IMR-90 (cell line): Measurements from ENCODE around the gene HAX1. TPM values are rescaled to one million over a fixed set of nuclear protein-coding genes. Genes with fewer than 3 reads are reported as not detected.
"Not testable (repeated sequence)": the region's sequence is repeated elsewhere in the genome, so short reads cannot be mapped to it uniquely, and the experiment has no call there.

ENCODE experiments used
- ATAC-seq: fragments of 200-7000 bp; cut with Tn5 transposase; 2 replicates; pipeline ENCODE4 v1.9.1; 2020; ENCODE audit warnings: low read depth, mild to moderate bottlenecking, moderate library complexity
- BruUV-seq: library from RNA; stranded (reverse); fragments of 400-500 nt; replicated peaks from 2 replicates; lab custom pipeline; 2021; lab: Mats Ljungman, UMichigan
- CTCF ChIA-PET: fragments of 300-600 bp; formaldehyde crosslinking; extraction: SDS; loops from one replicate; lab custom pipeline; 2021; ENCODE audit warnings: antibody characterized with exemption; lab: Yijun Ruan, JAX
- POLR2A ChIA-PET: fragments of 300-600 bp; sonication (Branson Sonifier 250); formaldehyde crosslinking; loops from one replicate; lab custom pipeline; 2022; ENCODE audit warnings: antibody characterized with exemption; ENCODE audit not compliant: unreplicated experiment; lab: Charles Lee
- DNase-seq: peaks from one replicate; pipeline ENCODE4 v3.0.0; 2013
- H2AFZ ChIP-seq: replicated peaks from 2 replicates; pipeline ENCODE3; 2013; ENCODE audit warnings: low read length, mild to moderate bottlenecking; ENCODE audit not compliant: poor library complexity
- H2AK5ac ChIP-seq: 2 replicates; pipeline ENCODE4 v1.6.1; 2013; ENCODE audit warnings: low read depth, low read length, inconsistent platforms
- H2AK9ac ChIP-seq: replicated peaks from 2 replicates; pipeline ENCODE3; 2013; ENCODE audit warnings: mild to moderate bottlenecking, low read depth, low read length, moderate library complexity; ENCODE audit not compliant: poor library complexity
- H2BK120ac ChIP-seq: 2 replicates; pipeline ENCODE4 v1.6.1; 2013; ENCODE audit warnings: low read depth, low read length, inconsistent platforms
- H2BK15ac ChIP-seq: 3 replicates; pipeline ENCODE4 v1.6.1; 2013; ENCODE audit warnings: low read depth, low read length, inconsistent platforms
- H2BK20ac ChIP-seq: 2 replicates; pipeline ENCODE4 v1.6.1; 2013; ENCODE audit warnings: low read depth, mild to moderate bottlenecking, inconsistent platforms, low read length, moderate library complexity
- H2BK5ac ChIP-seq: 2 replicates; pipeline ENCODE4 v1.6.1; 2013; ENCODE audit warnings: mild to moderate bottlenecking, low read depth, low read length, inconsistent platforms; ENCODE audit not compliant: poor library complexity, severe bottlenecking
- H3K14ac ChIP-seq: replicated peaks from 2 replicates; pipeline ENCODE4 v1.6.1; 2013; ENCODE audit warnings: low read depth, low read length, inconsistent platforms
- H3K18ac ChIP-seq: 2 replicates; pipeline ENCODE4 v1.6.1; 2013; ENCODE audit warnings: low read depth, low read length, control low read depth
- H3K23ac ChIP-seq: 2 replicates; pipeline ENCODE4 v1.6.1; 2013; ENCODE audit warnings: low read depth, low read length, inconsistent platforms
- H3K27ac ChIP-seq: 2 replicates; pipeline ENCODE4 v1.5.1; 2013; ENCODE audit warnings: mild to moderate bottlenecking, control low read depth, low read length; ENCODE audit not compliant: insufficient read depth
- H3K27me3 ChIP-seq: 2 replicates; pipeline ENCODE4 v1.6.1; 2013; ENCODE audit warnings: low read length; ENCODE audit not compliant: control insufficient read depth, insufficient read depth
- H3K36me3 ChIP-seq: 2 replicates; pipeline ENCODE4 v1.6.1; 2013; ENCODE audit warnings: low read length, mixed read lengths; ENCODE audit not compliant: control insufficient read depth, insufficient read depth
- H3K4ac ChIP-seq: 2 replicates; pipeline ENCODE4 v1.6.1; 2013; ENCODE audit warnings: low read depth, low read length, inconsistent platforms
- H3K4me1 ChIP-seq: 2 replicates; pipeline ENCODE4 v1.6.1; 2013; ENCODE audit warnings: low read length, mixed read lengths; ENCODE audit not compliant: control insufficient read depth, insufficient read depth
- H3K4me2 ChIP-seq: 2 replicates; pipeline ENCODE4 v1.6.1; 2013; ENCODE audit warnings: low read depth, mild to moderate bottlenecking, control low read depth, low read length, moderate library complexity
- H3K4me3 ChIP-seq: 2 replicates; pipeline ENCODE4 v1.5.1; 2013; ENCODE audit warnings: low read depth, mild to moderate bottlenecking, control low read depth, low read length, moderate library complexity; ENCODE audit not compliant: insufficient read depth
- H3K56ac ChIP-seq: 2 replicates; pipeline ENCODE4 v1.6.1; 2013; ENCODE audit warnings: low read length, inconsistent platforms; ENCODE audit not compliant: insufficient read depth; ENCODE audit errors: extremely low read depth
- H3K79me1 ChIP-seq, 2 experiments: 2 replicates each; pipeline ENCODE4 v1.6.1; 2013; ENCODE audit warnings: low read length in 2 of 2, inconsistent platforms in 1 of 2, low read depth in 1 of 2
- H3K9ac ChIP-seq: 2 replicates; pipeline ENCODE4 v1.6.1; 2013; ENCODE audit warnings: low read depth, low read length, control low read depth
- H3K9me1 ChIP-seq: 2 replicates; pipeline ENCODE4 v1.6.1; 2013; ENCODE audit warnings: low read length, inconsistent platforms; ENCODE audit not compliant: insufficient read depth
- H3K9me3 ChIP-seq: 2 replicates; pipeline ENCODE4 v1.6.1; 2013; ENCODE audit warnings: low read length; ENCODE audit not compliant: control insufficient read depth, insufficient read depth
- H4K20me1 ChIP-seq: 2 replicates; pipeline ENCODE4 v1.6.1; 2013; ENCODE audit warnings: low read length, inconsistent platforms; ENCODE audit not compliant: insufficient read depth
- H4K5ac ChIP-seq: 2 replicates; pipeline ENCODE4 v1.6.1; 2013; ENCODE audit warnings: mild to moderate bottlenecking, low read depth, low read length, control low read depth
- H4K8ac ChIP-seq, 2 experiments: 2 replicates each; pipeline ENCODE4 v1.6.1; 2013; ENCODE audit warnings: low read depth in 2 of 2, low read length in 2 of 2, control low read depth in 1 of 2, inconsistent platforms in 1 of 2
- H4K91ac ChIP-seq: 2 replicates; pipeline ENCODE4 v1.6.1; 2013; ENCODE audit warnings: low read depth, low read length, inconsistent platforms; ENCODE audit not compliant: insufficient read depth
- CEBPB ChIP-seq: IDR thresholded peaks from 2 replicates; pipeline ENCODE4 v1.6.1; 2012; ENCODE audit warnings: low read depth, low read length, improper control_type of control experiment
- MAFK ChIP-seq: IDR thresholded peaks from 2 replicates; pipeline ENCODE4 v1.6.1; 2012; ENCODE audit warnings: low read depth, low read length, improper control_type of control experiment
- MXI1 ChIP-seq: IDR thresholded peaks from 2 replicates; pipeline ENCODE4 v1.6.1; 2012; ENCODE audit warnings: low read depth, mild to moderate bottlenecking, low read length, moderate library complexity, borderline replicate concordance
- NFE2L2 ChIP-seq: fragments of 150-350 bp; IDR thresholded peaks from 2 replicates; pipeline ENCODE4 v1.6.1; 2016; ENCODE audit warnings: low read depth, mild to moderate bottlenecking, low read length
- POLR2A ChIP-seq: IDR thresholded peaks from 2 replicates; pipeline ENCODE4 v1.6.1; 2012; ENCODE audit warnings: mild to moderate bottlenecking, low read depth, low read length
- RAD21 ChIP-seq: IDR thresholded peaks from 2 replicates; pipeline ENCODE4 v1.6.1; 2012; ENCODE audit warnings: low read length, improper control_type of control experiment
- RCOR1 ChIP-seq: IDR thresholded peaks from 2 replicates; pipeline ENCODE4 v1.6.1; 2012; ENCODE audit warnings: mild to moderate bottlenecking, low read length, improper control_type of control experiment; ENCODE audit not compliant: insufficient replicate concordance
- RFX5 ChIP-seq: IDR thresholded peaks from 2 replicates; pipeline ENCODE4 v1.8.0; 2012; ENCODE audit warnings: low read depth, mild to moderate bottlenecking, low read length, moderate library complexity
- WGBS, 2 experiments: methylation state at CpG; one replicate each; pipeline versions ENCODE4 v1.1.5 to v1.1.7; 2013; ENCODE audit warnings: missing lambda C conversion rate in 2 of 2; ENCODE audit not compliant: insufficient read length in 1 of 2; ENCODE audit errors: extremely low coverage in 2 of 2; 5-methylcytosine and 5-hydroxymethylcytosine counted together
- dilution Hi-C: fragments of 300-500 bp; cut with HindIII; formaldehyde crosslinking; loops from one replicate; pipeline ENCODE4 v1.14.3; 2018; ENCODE audit warnings: low sequenced_read_pairs; ENCODE audit not compliant: unreplicated experiment
- in situ Hi-C: fragments of 300-500 bp; cut with MboI; formaldehyde crosslinking; loops from 3 replicates; pipeline ENCODE4 v1.14.3; 2019; ENCODE audit warnings: low sequenced_read_pairs, inconsistent platforms, mixed read lengths
- intact Hi-C: fragments of 100-400 bp; cut with micrococcal nuclease; formaldehyde crosslinking; loops from 2 replicates; pipeline ENCODE4 v1.10.0; 2022
- polyA plus RNA-seq, 3 experiments: library from polyadenylated mRNA; depleted of rRNA; stranded (reverse); fragments of >200 nt; gene quantifications; 2 replicates each; pipeline ENCODE4 v1.2.3, GENCODE V29; 2012; ENCODE audit warnings: low replicate concordance in 1 of 3
- total RNA-seq: library from RNA; depleted of rRNA; stranded (reverse); fragments of >200 nt; gene quantifications from 2 replicates; pipeline ENCODE4 v1.2.3, GENCODE V29; 2012

Gene HAX1
- total and polyA plus RNA-seq, 2 of the 4 experiments (the other 2 are of a cell fraction) = 117 to 146 TPM

GRCh38 chr1:154306151-154306550 lies 33.7 kb downstream of the HAX1 start:
- ATAC-seq = peak; percentile 49
- Histone ChIP-seq H3K23ac (no peak overlapping the region), H3K79me1 (no peaks in the 10 kb centered on the region), H3K9me3 (no peaks in the 10 kb centered on the region), H2BK20ac (no peak overlapping the region), H3K9me1 (no peaks in the 10 kb centered on the region), H2AK9ac (no peak overlapping the region), H3K27ac (no peak overlapping the region), H2AFZ (no peak overlapping the region), H2AK5ac (no peak overlapping the region), H2BK15ac (no peak overlapping the region), H3K4me2 (no peak overlapping the region), H3K27me3 (peaks cover 4% of the 10 kb centered on the region), H2BK5ac (no peak overlapping the region), H4K20me1 (no peaks in the 10 kb centered on the region), H3K4me1 (no peaks in the 10 kb centered on the region), H4K5ac (no peak overlapping the region), H3K18ac (no peak overlapping the region), H3K4me3 (no peak overlapping the region), H3K9ac (no peak overlapping the region), H4K8ac (no peak overlapping the region), H3K4ac (no peak overlapping the region), H3K14ac (no peak overlapping the region), H3K36me3 (no peaks in the 10 kb centered on the region), H4K91ac (no peak overlapping the region), H2BK120ac (no peak overlapping the region), H3K56ac (no peak overlapping the region)
- intact Hi-C loops = no loop called here
- WGBS, 2 experiments = no CpG with 5 or more reads among the region's 3 CpGs
- dilution Hi-C loops = no loop called here
- ChIA-PET CTCF (interaction anchor here (0.7 to 1.8 kb wide), 2 partner anchors 19 to 29 kb away, joined by 3 to 6 read pairs; partner anchors contain the start of gene ATP8B2), POLR2A (no interaction called here)
- BruUV-seq = no TSS peak
- in situ Hi-C loops = no loop called here
- DNase-seq = peak; percentile 31
- TF ChIP-seq RFX5 (no peak), MXI1 (no peak), CEBPB (no peak), MAFK (no peak), NFE2L2 (no peak), RCOR1 (no peak), RAD21 (no peak), POLR2A (no peak)

- H2BK15ac ChIP-seq, H3K79me1 ChIP-seq, H2AK9ac ChIP-seq, H3K9me1 ChIP-seq, H3K4ac ChIP-seq, dilution Hi-C loops, POLR2A ChIA-PET, DNase-seq, H3K9me3 ChIP-seq, H3K56ac ChIP-seq, H4K91ac ChIP-seq, BruUV-seq, H2BK120ac ChIP-seq, H2BK20ac ChIP-seq, H4K20me1 ChIP-seq, H3K23ac ChIP-seq, H3K4me3 ChIP-seq, H3K27ac ChIP-seq, H3K14ac ChIP-seq, intact Hi-C loops, H4K8ac ChIP-seq, H2BK5ac ChIP-seq, H3K27me3 ChIP-seq, ATAC-seq, H3K18ac ChIP-seq, in situ Hi-C loops, H3K36me3 ChIP-seq, H4K5ac ChIP-seq, H3K4me1 ChIP-seq, H3K4me2 ChIP-seq, H2AFZ ChIP-seq, H3K9ac ChIP-seq, H2AK5ac ChIP-seq: not testable (repeated sequence)
- CTCF ChIA-PET = interaction anchor here (0.7 kb wide), 1 partner anchor 27 kb away, joined by 3 read pairs; no protein-coding TSS in a partner anchor
- 30% methylated on average over 2 of the region's 4 CpGs; no CpG with 5 or more reads in 1 of the 2 experiments for WGBS, 2 experiments
Measured at GRCh38 chr1:154307670-154308270, 35.3 kb downstream of the HAX1 start.
